ENCODE results near the gene WDR5. TPM values are rescaled to one million over a fixed set of nuclear protein-coding genes. Genes with fewer than 3 reads are reported as not detected.
"Not testable (repeated sequence)": the region's sequence is repeated elsewhere in the genome, so short reads cannot be mapped to it uniquely, and the experiment has no call there.

The WDR5 gene
- total RNA-seq = 12.9 TPM

- peak; percentile 83 for DNase-seq
Measured at GRCh38 chr9:134135343-134136117, at the start of gene WDR5. TSS of gene WDR5 (plus strand) at chr9:134136082. CDS start at chr9:134139878, 3,796 bp downstream.

- no peak for DNase-seq
Measured at GRCh38 chr9:134088063-134088725, 47.7 kb upstream of the WDR5 start.

GRCh38 chr9:134089972-134090371, 45.9 kb upstream of the WDR5 start:
- DNase-seq = no peak

- DNase-seq = no peak
Measured at GRCh38 chr9:134099123-134099761, 36.6 kb upstream of the WDR5 start.

- no peak for DNase-seq
Measured at GRCh38 chr9:134100040-134100439, 35.8 kb upstream of the WDR5 start.

- not testable (repeated sequence) for DNase-seq
Measured at GRCh38 chr9:134101133-134101532, 34.7 kb upstream of the WDR5 start.

GRCh38 chr9:134101623-134102149, 34.2 kb upstream of the WDR5 start:
- DNase-seq = no peak

- no peak for DNase-seq
Measured at GRCh38 chr9:134103391-134103998, 32.4 kb upstream of the WDR5 start.

GRCh38 chr9:134111064-134111463, 24.8 kb upstream of the WDR5 start:
- no peak for DNase-seq

GRCh38 chr9:134112561-134112960, 23.3 kb upstream of the WDR5 start:
- DNase-seq = no peak

- not testable (repeated sequence) for DNase-seq
Measured at GRCh38 chr9:134118972-134119371, 16.9 kb upstream of the WDR5 start.

GRCh38 chr9:134123764-134124128, 12.1 kb upstream of the WDR5 start:
- DNase-seq = no peak

- no peak for DNase-seq
Measured at GRCh38 chr9:134125413-134126095, 10.3 kb upstream of the WDR5 start.

GRCh38 chr9:134126373-134126772, 9.5 kb upstream of the WDR5 start:
- no peak for DNase-seq

- DNase-seq = no peak
Measured at GRCh38 chr9:134127065-134127580, 8.8 kb upstream of the WDR5 start.

GRCh38 chr9:134127616-134128015, 8.3 kb upstream of the WDR5 start:
- DNase-seq = no peak

- DNase-seq = no peak
Measured at GRCh38 chr9:134128727-134129679, 6.9 kb upstream of the WDR5 start.

- DNase-seq = peak; percentile 30
Measured at GRCh38 chr9:134130503-134131375, 5.1 kb upstream of the WDR5 start.

- DNase-seq = no peak
Measured at GRCh38 chr9:134131471-134132207, 4.2 kb upstream of the WDR5 start.

All from skin of body (tissue), 2 donors.